HepG2 (cell line): Measurements from ENCODE around the gene SLCO1B1. TPM values are rescaled to one million over a fixed set of nuclear protein-coding genes. Genes with fewer than 3 reads are reported as not detected.

Experiments
- ATAC-seq: fragments of 200-7000 bp; cut with Tn5 transposase; 3 replicates; pipeline ENCODE4 v1.9.1; 2020; ENCODE audit warnings: mild to moderate bottlenecking, moderate library complexity
- BruUV-seq: library from RNA; stranded (reverse); fragments of 400-500 nt; replicated peaks from 2 replicates; lab custom pipeline; 2021; lab: Mats Ljungman, UMichigan
- CTCF ChIA-PET: fragments of 300-600 bp; formaldehyde crosslinking; extraction: SDS; loops from one replicate; lab custom pipeline; 2021; ENCODE audit warnings: low total read pairs, inconsistent platforms, low intra/inter-chr PET ratio; lab: Yijun Ruan, JAX
- POLR2A ChIA-PET: fragments of 350-600 bp; sonication (Branson Sonifier 250); formaldehyde crosslinking; loops from one replicate; lab custom pipeline; 2020; ENCODE audit warnings: antibody characterized with exemption, inconsistent platforms; lab: Yijun Ruan, JAX
- DNase-seq: peaks from one replicate; pipeline ENCODE4 v3.0.0-alpha.2; 2015; ENCODE audit warnings: low spot score
- FAIRE-seq: peaks from 3 replicates; lab custom pipeline; 2011; peaks lifted over from hg19 to GRCh38; lab: Jason Lieb, UNC
- H2AFZ ChIP-seq: one replicate; pipeline ENCODE4 v1.6.1; 2011; ENCODE audit warnings: low read length, inconsistent platforms
- H3K27ac ChIP-seq: fragments of 300-600 bp; 3 replicates; pipeline ENCODE4 v1.8.0; 2011; ENCODE audit warnings: mixed run types, mild to moderate bottlenecking, mixed read lengths, low read length, inconsistent platforms; ENCODE audit not compliant: insufficient read depth; ENCODE audit errors: extremely low read length
- H3K27me3 ChIP-seq, 2 experiments: fragments of 200-600 bp in 1 of 2; 2 replicates in 1 of 2; 3 replicates in 1 of 2; pipeline versions ENCODE4 v1.6.0 to v1.8.0; 2011; ENCODE audit warnings: low read length in 2 of 2, mild to moderate bottlenecking in 2 of 2, moderate library complexity in 2 of 2, inconsistent platforms in 1 of 2; ENCODE audit not compliant: insufficient read depth in 2 of 2, control insufficient read depth in 1 of 2
- H3K36me3 ChIP-seq, 2 experiments: fragments of 200-600 bp in 1 of 2; replicated peaks in 1 of 2; 2 replicates in 1 of 2; 3 replicates in 1 of 2; pipeline versions ENCODE4 v1.5.1 to v1.8.0; 2011; ENCODE audit warnings: low read length in 2 of 2, inconsistent platforms in 1 of 2; ENCODE audit not compliant: insufficient read depth in 2 of 2, control insufficient read depth in 1 of 2
- H3K4me1 ChIP-seq: 2 replicates; pipeline ENCODE4 v1.5.1; 2012; ENCODE audit warnings: low read length, inconsistent platforms; ENCODE audit not compliant: insufficient read depth
- H3K4me2 ChIP-seq: 2 replicates; pipeline ENCODE4 v1.6.0; 2011; ENCODE audit warnings: low read depth, low read length, inconsistent platforms
- H3K4me3 ChIP-seq, 3 experiments: fragments of 200-600 bp in 1 of 3; sonication (generic), shearing (Covaris generic) in 1 of 3; replicated peaks in 1 of 3; 2 replicates each; pipeline ENCODE4 v1.5.1; 2011 to 2016; ENCODE audit warnings: low read length in 3 of 3, inconsistent platforms in 2 of 3, low read depth in 2 of 3, mild to moderate bottlenecking in 2 of 3, control low read depth in 1 of 3, mixed read lengths in 1 of 3; ENCODE audit not compliant: insufficient read depth in 1 of 3
- H3K79me2 ChIP-seq: one replicate; pipeline ENCODE4 v1.6.1; 2011; ENCODE audit warnings: low read length, inconsistent platforms; ENCODE audit not compliant: insufficient read depth
- H3K9ac ChIP-seq: 2 replicates; pipeline ENCODE4 v1.6.0; 2011; ENCODE audit warnings: mild to moderate bottlenecking, low read depth, low read length, inconsistent platforms; ENCODE audit not compliant: insufficient read depth
- H3K9me3 ChIP-seq: 2 replicates; pipeline ENCODE4 v1.5.1; 2012; ENCODE audit warnings: mild to moderate bottlenecking, low read length
- H4K20me1 ChIP-seq: 2 replicates; pipeline ENCODE4 v1.6.0; 2011; ENCODE audit warnings: inconsistent platforms, mild to moderate bottlenecking, low read length, moderate library complexity; ENCODE audit not compliant: insufficient read depth
- E2F1 ChIP-seq: sonication (generic); formaldehyde crosslinking; IDR thresholded peaks from 2 replicates; pipeline ENCODE4 v1.5.0; 2020; ENCODE audit warnings: missing genetic modification reagents
- MAFF ChIP-seq: IDR thresholded peaks from 2 replicates; pipeline ENCODE4 v1.6.1; 2011; ENCODE audit warnings: low read depth, low read length, improper control_type of control experiment
- MAFK ChIP-seq, 2 experiments: IDR thresholded peaks in 1 of 2; conservative IDR thresholded peaks in 1 of 2; 2 replicates each; pipeline ENCODE4 v1.6.1; 2011; ENCODE audit warnings: improper control_type of control experiment in 2 of 2, low read length in 2 of 2
- MNT ChIP-seq: fragments of 450-650 bp; IDR thresholded peaks from 2 replicates; pipeline ENCODE4 v1.6.1; 2016
- RBFOX2 ChIP-seq: fragments of 200-400 bp; formaldehyde crosslinking; IDR thresholded peaks from 2 replicates; pipeline ENCODE4 v1.6.1; 2017; ENCODE audit warnings: low read depth, mild to moderate bottlenecking, low read length
- WGBS: methylation state at CpG from one replicate; pipeline ENCODE4 v1.1.6; 2017; ENCODE audit warnings: low lambda C conversion rate; 5-methylcytosine and 5-hydroxymethylcytosine counted together
- in situ Hi-C: cut with HindIII; loops from 2 replicates; pipeline ENCODE4 v1.10.0; 2017; ENCODE audit warnings: low pct_unique_long_range_greater_than_20kb; ENCODE audit not compliant: extremely low pct_ligation_motif_present
- intact Hi-C: fragments of 100-400 bp; cut with micrococcal nuclease; formaldehyde crosslinking; loops from one replicate; pipeline ENCODE4 v1.10.0; 2022; ENCODE audit not compliant: unreplicated experiment
- polyA plus RNA-seq, 8 experiments: library from polyadenylated mRNA; depleted of rRNA in 3 of 8; stranded (reverse) in 7 of 8; unstranded in 1 of 8; fragments of >200 nt; fragmentation: Illumina TruSeq in 4 of 8; extraction: Trizol in 4 of 8; gene quantifications; 2 replicates each; pipeline versions ENCODE4 v1.2.1 to v1.2.3, GENCODE V29; 2011 to 2016; ENCODE audit warnings: low read depth in 4 of 8, missing spikeins in 1 of 8, mixed read lengths in 1 of 8; ENCODE audit not compliant: insufficient read depth in 1 of 8
- total RNA-seq, 5 experiments: library from RNA; depleted of rRNA; stranded (reverse); fragments of >200 nt; fragmentation: Illumina TruSeq; extraction: Trizol; gene quantifications; 2 replicates each; pipeline ENCODE4 v1.2.3, GENCODE V29; 2016; ENCODE audit warnings: low read depth in 1 of 5

SLCO1B1 gene
- total and polyA plus RNA-seq, 2 of the 13 experiments (the other 11 are each of a cell fraction or from before 2014, with no cell fraction given), result not detected

- Histone ChIP-seq H3K79me2 (no peaks in the 10 kb centered on the region), H3K27me3 (no peaks in the 10 kb centered on the region), H2AFZ (no peak overlapping the region), H3K27ac (no peak overlapping the region), H3K9ac (no peak overlapping the region), H3K4me1 (no peaks in the 10 kb centered on the region), H3K4me3 (no peak overlapping the region), H3K36me3 (no peaks in the 10 kb centered on the region), H4K20me1 (no peaks in the 10 kb centered on the region), H3K9me3 (no peaks in the 10 kb centered on the region), H3K4me2 (no peak overlapping the region)
- no TSS peak for BruUV-seq
- ChIA-PET POLR2A (no interaction called here), CTCF (no interaction called here)
- FAIRE-seq (no peak), DNase-seq (no peak), ATAC-seq (no peak)
- TF ChIP-seq RBFOX2 (no peak), MNT (peak; percentile 71)
- WGBS, result 14% methylated on average over 3 of the region's 3 CpGs
- intact Hi-C loops, result no loop called here
- in situ Hi-C loops, result no loop called here
Measured at GRCh38 chr12:21257172-21257571, 126.2 kb downstream of the SLCO1B1 start.

- no peaks in the 10 kb centered on the region for H4K20me1 ChIP-seq
- H3K79me2 ChIP-seq, result no peaks in the 10 kb centered on the region
- TF ChIP-seq MAFF (peak; percentile 64), MAFK (conservative IDR thresholded peaks at IDR 0.05 in 1 of 2, IDR thresholded peaks at IDR 0.05 in 1 of 2; ENCODE audit: low read length in 2 of 2) (peak; percentile 72 to 77), E2F1 (CRISPR knock-in tag) (no peak)
- ATAC-seq (no peak), FAIRE-seq (no peak), DNase-seq (no peak)
- POLR2A ChIA-PET, result no interaction called here
- no peaks in the 10 kb centered on the region for H3K27me3 ChIP-seq
- CTCF ChIA-PET, result no interaction called here
- H2AFZ ChIP-seq, result no peak overlapping the region
- intact Hi-C loops (no loop called here), in situ Hi-C loops (no loop called here)
- H3K4me2 ChIP-seq, result no peak overlapping the region
- H3K4me1 ChIP-seq, result no peaks in the 10 kb centered on the region
- H3K9me3 ChIP-seq, result no peaks in the 10 kb centered on the region
- H3K4me3 ChIP-seq, result no peak overlapping the region
- no peak overlapping the region for H3K9ac ChIP-seq
- H3K27ac ChIP-seq, result no peak overlapping the region
- BruUV-seq, result no TSS peak
- H3K36me3 ChIP-seq, result no peaks in the 10 kb centered on the region
Measured at GRCh38 chr12:21264232-21264631, 133.2 kb downstream of the SLCO1B1 start.
